Measurements from ENCODE around the gene DDRGK1.

The DDRGK1 gene

DNA sequence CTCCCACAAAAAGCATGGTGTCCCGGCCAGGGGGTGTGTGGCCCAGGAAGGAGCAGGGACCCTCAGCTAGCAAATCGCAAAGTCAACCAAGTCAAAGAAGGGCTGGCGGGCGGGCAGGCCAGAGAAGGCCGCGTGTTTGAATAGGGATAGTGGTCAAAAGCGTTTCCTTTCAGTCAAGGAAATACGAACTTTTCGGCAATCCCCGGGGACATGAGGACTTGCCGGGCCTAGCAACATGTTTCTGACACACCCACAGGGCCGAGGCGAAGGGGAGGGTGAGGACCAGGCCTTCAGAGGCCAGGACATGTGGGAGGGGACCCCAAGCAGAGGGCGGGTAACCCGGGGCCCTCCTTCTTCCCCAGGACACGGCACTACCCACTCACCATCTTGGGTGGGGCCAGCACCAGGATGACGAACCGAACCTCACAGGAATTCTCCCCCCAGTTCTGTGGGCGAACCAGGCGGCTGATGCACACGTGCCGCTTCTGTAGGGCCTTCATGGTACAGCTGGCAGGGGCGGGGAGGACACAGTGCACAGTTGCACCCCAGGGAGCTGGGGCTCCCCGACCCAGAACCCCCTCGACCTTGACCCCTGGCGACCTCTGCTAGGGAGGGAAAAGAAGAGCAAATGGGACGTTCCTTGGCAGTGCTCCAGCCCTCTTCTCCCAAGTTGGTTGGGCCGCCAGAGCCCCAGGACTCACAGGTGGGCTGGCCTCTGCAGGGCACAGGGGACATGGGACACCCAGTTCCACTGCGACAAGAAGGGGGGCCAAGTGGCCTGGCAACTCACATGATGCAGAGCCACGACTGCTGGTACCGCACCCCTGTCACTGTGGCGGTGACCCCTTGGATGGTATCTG, 28.9 kb upstream of the DDRGK1 start:
- H3K4me1 ChIP-seq (ENCODE audit: insufficient read depth, low read length): no peaks in the 10 kb centered on the region
- H3K27ac ChIP-seq (ENCODE audit: low read length): no peak overlapping the region
- H3K9ac ChIP-seq (ENCODE audit: low read depth, low read length): no peak overlapping the region
- no peaks in the 10 kb centered on the region for H3K9me3 ChIP-seq (ENCODE audit: insufficient read depth, low read depth, low read length)
- H3K36me3 ChIP-seq (ENCODE audit: insufficient read depth, low read depth, low read length): peaks cover 8% of the 10 kb centered on the region; the same call in 1 of the 2 replicates
- H3K27me3 ChIP-seq (ENCODE audit: insufficient read depth, low read length): peaks cover 30% of the 10 kb centered on the region
- H3K4me3 ChIP-seq (ENCODE audit: low read length): no peak overlapping the region

DNA sequence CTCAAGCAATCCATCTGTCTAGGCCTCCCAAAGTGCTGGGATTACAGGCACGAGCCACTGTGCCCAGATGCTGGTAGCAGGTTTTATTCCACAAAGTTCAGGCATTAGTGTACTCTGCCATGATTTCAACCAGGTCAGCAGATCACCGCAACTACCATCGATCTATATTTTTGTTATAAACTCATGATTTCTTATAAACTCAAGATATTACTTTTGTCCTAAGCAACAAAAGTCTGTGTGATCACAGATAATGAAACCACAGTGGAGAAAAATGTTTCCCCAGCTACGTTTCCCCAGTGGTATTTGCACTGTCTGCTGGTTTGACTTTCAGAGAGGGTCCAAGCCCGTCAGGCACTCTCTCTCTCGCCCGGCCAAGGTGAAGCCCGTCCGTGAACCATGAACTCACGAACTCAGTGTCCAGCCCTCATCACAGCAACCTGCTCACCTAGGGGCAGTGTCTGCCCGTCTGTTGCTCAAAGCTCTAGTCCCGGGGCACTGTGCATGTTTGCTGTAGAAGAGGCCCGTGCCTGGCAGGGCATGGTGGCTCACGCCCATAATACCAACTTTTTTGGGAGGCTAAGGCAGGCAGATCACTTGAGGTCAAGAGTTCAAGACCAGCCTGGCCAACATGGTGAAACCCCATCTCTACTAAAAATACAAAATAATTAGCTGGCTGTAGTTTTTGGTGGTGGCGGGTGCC, 27.6 kb upstream of the DDRGK1 start:
- Histone ChIP-seq H3K9me3 (ENCODE audit: insufficient read depth, low read depth, low read length) (no peaks in the 10 kb centered on the region), H3K4me3 (ENCODE audit: low read length) (no peak overlapping the region), H3K27me3 (ENCODE audit: insufficient read depth, low read length) (peaks cover 16% of the 10 kb centered on the region), H3K4me1 (ENCODE audit: insufficient read depth, low read length) (no peaks in the 10 kb centered on the region), H3K9ac (ENCODE audit: low read depth, low read length) (no peak overlapping the region), H3K27ac (ENCODE audit: low read length) (no peak overlapping the region), H3K36me3 (ENCODE audit: insufficient read depth, low read depth, low read length) (peaks cover 11% of the 10 kb centered on the region)

DNA sequence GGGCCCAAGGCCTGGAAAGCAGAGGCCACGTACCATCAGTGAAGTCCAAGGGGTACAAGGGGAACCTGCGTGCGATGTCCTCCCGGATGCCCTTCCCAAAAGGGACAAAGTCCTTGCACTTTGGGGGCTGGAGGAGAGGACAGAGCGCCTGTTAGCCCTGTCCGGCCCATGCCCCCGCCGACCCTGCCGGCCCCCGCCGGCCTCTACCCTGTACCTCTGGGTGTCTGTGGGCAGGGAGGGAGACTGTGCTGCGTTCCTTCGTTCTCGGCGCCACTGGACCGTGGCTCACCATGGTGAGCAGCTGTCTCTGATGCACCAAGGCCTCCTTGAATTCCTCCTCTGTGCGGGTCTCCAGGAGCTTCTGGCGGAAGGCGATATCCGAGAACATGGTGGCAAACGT, 26.6 kb upstream of the DDRGK1 start:
- Histone ChIP-seq H3K9ac (ENCODE audit: low read depth, low read length) (no peak overlapping the region), H3K4me3 (ENCODE audit: low read length) (no peak overlapping the region), H3K36me3 (ENCODE audit: insufficient read depth, low read depth, low read length) (peaks cover 19% of the 10 kb centered on the region), H3K9me3 (ENCODE audit: insufficient read depth, low read depth, low read length) (no peaks in the 10 kb centered on the region), H3K27ac (ENCODE audit: low read length) (no peak overlapping the region), H3K27me3 (ENCODE audit: insufficient read depth, low read length) (peaks cover 7% of the 10 kb centered on the region), H3K4me1 (ENCODE audit: insufficient read depth, low read length) (no peaks in the 10 kb centered on the region)

DNA sequence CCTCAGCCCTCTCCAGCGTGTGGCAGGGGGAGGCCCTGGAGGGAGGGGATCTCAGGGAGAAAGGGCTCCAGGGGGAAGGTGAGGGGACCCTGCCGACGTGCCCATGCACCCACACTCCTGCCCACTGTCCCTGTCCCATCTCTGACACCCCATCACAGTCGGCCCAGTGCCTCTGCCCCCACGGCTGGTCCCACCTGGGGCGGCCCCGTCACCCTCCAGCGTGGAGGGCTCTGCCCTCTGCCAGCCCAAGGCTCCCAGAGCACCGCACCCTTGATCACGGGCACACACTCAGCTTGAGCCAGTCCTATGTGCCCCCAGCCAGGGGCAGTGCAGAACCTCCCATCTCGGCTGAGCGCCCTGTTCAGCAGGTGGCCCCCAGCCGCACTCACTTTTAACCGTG, 25.3 kb upstream of the DDRGK1 start:
- H3K9me3 ChIP-seq (ENCODE audit: insufficient read depth, low read depth, low read length): no peaks in the 10 kb centered on the region
- H3K4me3 ChIP-seq (ENCODE audit: low read length): no peak overlapping the region
- H3K36me3 ChIP-seq (ENCODE audit: insufficient read depth, low read depth, low read length): peaks cover 22% of the 10 kb centered on the region
- no peaks in the 10 kb centered on the region for H3K4me1 ChIP-seq (ENCODE audit: insufficient read depth, low read length)
- H3K9ac ChIP-seq (ENCODE audit: low read depth, low read length): no peak overlapping the region
- no peak overlapping the region for H3K27ac ChIP-seq (ENCODE audit: low read length)
- no peaks in the 10 kb centered on the region for H3K27me3 ChIP-seq (ENCODE audit: insufficient read depth, low read length)

DNA sequence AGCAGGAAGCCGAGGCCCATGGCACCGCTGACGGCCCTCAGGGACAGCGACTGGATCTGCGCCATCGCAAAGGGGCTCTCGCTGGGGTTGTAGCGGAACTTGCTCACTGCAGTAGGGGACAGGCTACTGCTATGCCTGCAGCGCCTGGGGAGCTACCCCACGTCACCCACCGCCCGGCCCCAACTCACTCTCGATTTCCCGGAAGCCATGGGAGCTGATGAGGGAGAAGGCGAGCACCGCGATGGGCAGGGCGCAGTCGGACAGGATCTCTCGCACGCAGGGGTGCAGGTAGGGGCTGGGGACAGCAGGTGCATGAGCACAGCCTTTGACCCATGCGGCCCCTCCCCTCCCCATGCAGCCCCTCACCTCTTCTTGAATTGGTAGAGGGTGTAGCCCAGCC, 24.7 kb upstream of the DDRGK1 start:
- H3K4me1 ChIP-seq (ENCODE audit: insufficient read depth, low read length): no peaks in the 10 kb centered on the region
- no peak overlapping the region for H3K4me3 ChIP-seq (ENCODE audit: low read length)
- H3K9me3 ChIP-seq (ENCODE audit: insufficient read depth, low read depth, low read length): no peaks in the 10 kb centered on the region
- peaks cover 22% of the 10 kb centered on the region for H3K36me3 ChIP-seq (ENCODE audit: insufficient read depth, low read depth, low read length)
- no peak overlapping the region for H3K9ac ChIP-seq (ENCODE audit: low read depth, low read length)
- H3K27ac ChIP-seq (ENCODE audit: low read length): no peak overlapping the region
- no peaks in the 10 kb centered on the region for H3K27me3 ChIP-seq (ENCODE audit: insufficient read depth, low read length)

DNA sequence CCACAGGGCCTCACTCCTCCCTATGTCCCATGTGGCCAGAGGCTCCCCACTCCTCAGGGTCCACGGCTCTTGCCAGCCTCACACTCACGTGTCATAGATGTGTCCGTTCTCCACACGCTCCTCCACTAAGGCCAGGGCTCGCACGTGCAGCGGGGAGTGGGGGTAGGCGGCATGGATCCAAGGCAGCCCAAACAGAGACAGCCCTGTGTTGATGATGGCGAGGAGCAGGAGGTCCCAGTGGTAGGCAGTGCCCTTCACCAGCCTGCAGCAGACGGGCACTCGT, 24.2 kb upstream of the DDRGK1 start:
- no peaks in the 10 kb centered on the region for H3K9me3 ChIP-seq (ENCODE audit: insufficient read depth, low read depth, low read length)
- no peak overlapping the region for H3K4me3 ChIP-seq (ENCODE audit: low read length)
- no peaks in the 10 kb centered on the region for H3K27me3 ChIP-seq (ENCODE audit: insufficient read depth, low read length)
- no peak overlapping the region for H3K27ac ChIP-seq (ENCODE audit: low read length)
- no peaks in the 10 kb centered on the region for H3K4me1 ChIP-seq (ENCODE audit: insufficient read depth, low read length)
- no peak overlapping the region for H3K9ac ChIP-seq (ENCODE audit: low read depth, low read length)
- H3K36me3 ChIP-seq (ENCODE audit: insufficient read depth, low read depth, low read length): peaks cover 23% of the 10 kb centered on the region

DNA sequence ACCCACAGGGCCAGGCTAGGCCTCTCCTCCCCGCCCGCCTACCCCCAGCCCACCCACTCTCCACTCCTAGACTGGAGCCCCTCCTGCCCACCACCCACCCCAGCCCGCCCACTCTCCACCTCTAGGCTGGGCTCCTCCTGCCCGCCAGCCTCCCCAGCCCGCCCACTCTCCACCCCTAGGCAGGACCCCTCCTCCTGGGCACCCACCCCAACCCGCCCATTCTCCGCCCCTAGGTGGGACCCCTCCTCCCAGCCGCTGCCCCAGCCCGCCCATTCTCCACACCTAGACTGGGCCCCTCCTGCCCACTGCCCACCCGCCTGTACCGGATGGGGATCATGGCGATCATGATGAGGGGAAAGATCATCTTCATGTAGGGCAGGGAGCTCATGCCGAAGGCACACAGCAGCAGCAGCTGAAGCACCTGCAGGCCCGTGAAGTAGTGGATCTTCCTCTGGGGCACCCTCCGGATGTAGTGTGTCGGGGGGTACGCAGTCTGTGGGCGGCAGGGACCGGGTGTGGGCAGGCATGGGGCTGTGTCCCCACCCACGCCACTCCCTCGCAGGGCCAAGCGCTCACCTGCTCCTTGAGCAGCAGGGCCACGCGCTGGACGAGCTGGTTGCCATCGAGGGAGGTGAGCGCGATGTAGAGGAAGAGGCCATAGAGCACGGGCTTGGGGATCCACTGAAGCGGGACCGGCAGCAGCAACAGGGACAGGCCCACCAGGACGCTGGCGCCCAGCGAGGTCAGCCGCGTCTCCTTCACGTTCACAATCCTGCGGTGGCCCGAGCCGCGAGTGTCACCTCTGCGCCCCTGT, 23.7 kb upstream of the DDRGK1 start:
- Histone ChIP-seq H3K27me3 (ENCODE audit: insufficient read depth, low read length) (no peaks in the 10 kb centered on the region), H3K4me3 (ENCODE audit: low read length) (no peak overlapping the region), H3K9me3 (ENCODE audit: insufficient read depth, low read depth, low read length) (no peaks in the 10 kb centered on the region), H3K9ac (ENCODE audit: low read depth, low read length) (no peak overlapping the region), H3K36me3 (ENCODE audit: insufficient read depth, low read depth, low read length) (peaks cover 29% of the 10 kb centered on the region), H3K27ac (ENCODE audit: low read length) (no peak overlapping the region), H3K4me1 (ENCODE audit: insufficient read depth, low read length) (no peaks in the 10 kb centered on the region)

DNA sequence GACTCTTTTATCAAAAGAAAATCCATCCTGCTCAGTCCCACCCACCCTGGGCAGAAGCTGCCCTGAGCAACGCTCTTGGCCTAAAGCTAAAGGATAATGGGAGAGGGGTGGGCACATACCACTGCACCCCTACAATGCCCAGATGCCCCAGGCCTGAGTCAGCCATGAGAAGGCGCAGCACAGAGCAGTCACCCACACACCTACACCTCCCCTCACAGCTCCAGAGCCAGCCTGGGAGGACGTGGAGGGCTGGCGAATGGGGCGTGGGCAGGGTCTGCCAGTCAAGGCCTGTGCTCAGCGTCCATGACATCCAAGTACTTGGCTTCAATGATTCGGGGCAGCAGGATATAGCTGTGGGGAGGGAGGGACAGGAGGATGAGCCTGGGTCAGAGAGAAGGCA, 23.0 kb upstream of the DDRGK1 start:
- Histone ChIP-seq H3K27me3 (ENCODE audit: insufficient read depth, low read length) (no peaks in the 10 kb centered on the region), H3K4me1 (ENCODE audit: insufficient read depth, low read length) (no peaks in the 10 kb centered on the region), H3K9me3 (ENCODE audit: insufficient read depth, low read depth, low read length) (no peaks in the 10 kb centered on the region), H3K9ac (ENCODE audit: low read depth, low read length) (no peak overlapping the region), H3K4me3 (ENCODE audit: low read length) (no peak overlapping the region), H3K36me3 (ENCODE audit: insufficient read depth, low read depth, low read length) (peaks cover 35% of the 10 kb centered on the region), H3K27ac (ENCODE audit: low read length) (no peak overlapping the region)

DNA sequence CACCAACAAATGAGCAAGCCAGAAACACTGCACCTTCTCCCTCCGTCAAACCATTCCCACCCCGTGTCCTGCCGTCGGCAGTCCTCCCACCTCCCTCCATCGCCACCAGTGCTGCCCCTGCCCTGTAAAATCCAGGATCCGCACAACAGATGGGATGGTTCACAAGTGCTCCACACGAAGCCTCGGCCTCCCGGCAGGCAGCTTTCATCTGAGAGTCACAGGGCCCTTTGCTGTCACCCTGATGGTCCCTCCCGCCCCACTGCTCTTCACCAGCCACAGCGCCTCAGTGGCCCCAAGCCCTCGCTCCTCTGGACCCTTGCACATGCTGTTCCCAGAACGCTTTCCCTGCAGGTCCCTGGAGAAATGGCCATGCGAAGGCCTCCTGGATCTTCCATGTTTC, 22.4 kb upstream of the DDRGK1 start:
- Histone ChIP-seq H3K36me3 (ENCODE audit: insufficient read depth, low read depth, low read length) (peaks cover 38% of the 10 kb centered on the region), H3K9ac (ENCODE audit: low read depth, low read length) (no peak overlapping the region), H3K4me3 (ENCODE audit: low read length) (no peak overlapping the region), H3K27me3 (ENCODE audit: insufficient read depth, low read length) (no peaks in the 10 kb centered on the region), H3K9me3 (ENCODE audit: insufficient read depth, low read depth, low read length) (no peaks in the 10 kb centered on the region), H3K4me1 (ENCODE audit: insufficient read depth, low read length) (no peaks in the 10 kb centered on the region), H3K27ac (ENCODE audit: low read length) (no peak overlapping the region)

DNA sequence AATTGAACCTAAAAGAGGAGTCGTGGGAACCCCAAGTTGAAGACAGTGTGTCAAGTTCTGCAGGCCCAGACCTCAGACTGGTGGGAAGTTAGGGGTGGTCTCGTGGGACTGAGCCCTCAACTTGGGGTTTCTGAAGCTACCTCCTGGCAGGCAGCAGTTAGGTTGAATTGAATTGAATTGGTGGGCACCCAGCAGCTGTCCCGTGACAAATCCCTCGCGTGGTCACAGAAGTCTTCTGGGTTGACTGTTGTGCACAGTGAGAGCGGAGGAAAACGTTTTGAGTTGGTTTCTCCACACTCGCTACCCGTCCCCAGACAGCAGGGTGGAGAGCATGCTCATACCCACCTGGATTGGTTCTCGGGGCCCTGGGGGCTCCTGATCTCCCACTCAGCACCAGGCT, 21.6 kb upstream of the DDRGK1 start:
- Histone ChIP-seq H3K36me3 (ENCODE audit: insufficient read depth, low read depth, low read length) (peaks cover 41% of the 10 kb centered on the region), H3K4me1 (ENCODE audit: insufficient read depth, low read length) (no peaks in the 10 kb centered on the region), H3K27ac (ENCODE audit: low read length) (no peak overlapping the region), H3K9me3 (ENCODE audit: insufficient read depth, low read depth, low read length) (no peaks in the 10 kb centered on the region), H3K27me3 (ENCODE audit: insufficient read depth, low read length) (no peaks in the 10 kb centered on the region), H3K9ac (ENCODE audit: low read depth, low read length) (no peak overlapping the region), H3K4me3 (ENCODE audit: low read length) (no peak overlapping the region)

DNA sequence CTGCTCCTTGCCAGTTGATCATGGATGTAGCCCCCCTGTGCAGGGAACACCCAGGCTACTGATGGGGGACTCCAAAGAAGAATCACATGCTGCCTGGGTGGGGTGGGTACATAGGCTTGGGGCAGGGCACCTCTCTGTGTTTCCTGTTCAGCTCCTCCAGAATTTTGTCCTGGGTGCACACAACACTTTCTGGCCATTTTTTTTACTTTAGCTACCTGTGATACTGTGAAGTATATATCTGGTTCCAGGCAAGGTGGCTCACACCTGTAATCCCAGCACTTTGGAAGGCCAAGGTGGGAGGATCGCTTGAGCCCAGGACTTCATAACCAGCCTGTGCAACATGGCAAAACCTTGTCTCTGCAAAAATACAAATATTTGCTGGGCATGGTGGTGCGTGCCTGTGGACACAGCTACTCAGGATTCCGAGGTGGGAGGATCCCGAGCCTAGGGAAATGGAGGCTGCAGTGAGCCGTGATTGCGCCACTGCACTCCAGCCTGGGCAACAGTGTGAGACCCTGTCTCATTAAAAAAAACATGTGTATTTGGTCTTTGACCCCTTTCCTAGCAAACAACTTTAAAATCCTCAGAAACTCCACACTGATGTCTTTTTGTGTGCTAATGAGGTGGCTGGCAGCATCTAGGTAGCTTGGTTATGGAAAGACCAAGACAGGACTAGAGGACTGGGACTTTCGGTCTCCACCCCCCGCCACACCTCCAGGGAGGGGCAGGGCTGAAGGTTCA, 20.4 kb upstream of the DDRGK1 start:
- Histone ChIP-seq H3K27me3 (ENCODE audit: insufficient read depth, low read length) (no peaks in the 10 kb centered on the region), H3K4me3 (ENCODE audit: low read length) (no peak overlapping the region), H3K9ac (ENCODE audit: low read depth, low read length) (no peak overlapping the region), H3K27ac (ENCODE audit: low read length) (no peak overlapping the region), H3K36me3 (ENCODE audit: insufficient read depth, low read depth, low read length) (peaks cover 53% of the 10 kb centered on the region), H3K9me3 (ENCODE audit: insufficient read depth, low read depth, low read length) (no peaks in the 10 kb centered on the region), H3K4me1 (ENCODE audit: insufficient read depth, low read length) (no peaks in the 10 kb centered on the region)
